Astrocyte of the cerebellum (primary cell): ENCODE data around the gene DIP2C.
A peak's percentile ranks its signal among the peaks of the same experiment; 100 is the strongest.

Source experiments
- DNase-seq: peaks from one replicate; pipeline ENCODE4 v3.0.0-alpha.2; 2011; ENCODE audit warnings: low read depth
- H3K4me3 ChIP-seq: 2 replicates; pipeline ENCODE4 v1.5.1; 2011; ENCODE audit warnings: mild to moderate bottlenecking, low read depth, low read length, moderate library complexity
- CTCF ChIP-seq: IDR thresholded peaks from 2 replicates; pipeline ENCODE4 v1.5.1; 2012; ENCODE audit warnings: low read length, low read depth, moderate library complexity, mild to moderate bottlenecking; ENCODE audit errors: missing control alignments
- in situ Hi-C: cut with HindIII; loops from 2 replicates; pipeline ENCODE4 v1.10.0; 2017; ENCODE audit warnings: low sequenced_read_pairs

DIP2C gene

GRCh38 chr10:486666-487322, 202.7 kb downstream of the DIP2C start:
- in situ Hi-C loops: no loop called here
- TF ChIP-seq CTCF: no peak
- DNase-seq: no peak
- no peak overlapping the region for H3K4me3 ChIP-seq

DNA sequence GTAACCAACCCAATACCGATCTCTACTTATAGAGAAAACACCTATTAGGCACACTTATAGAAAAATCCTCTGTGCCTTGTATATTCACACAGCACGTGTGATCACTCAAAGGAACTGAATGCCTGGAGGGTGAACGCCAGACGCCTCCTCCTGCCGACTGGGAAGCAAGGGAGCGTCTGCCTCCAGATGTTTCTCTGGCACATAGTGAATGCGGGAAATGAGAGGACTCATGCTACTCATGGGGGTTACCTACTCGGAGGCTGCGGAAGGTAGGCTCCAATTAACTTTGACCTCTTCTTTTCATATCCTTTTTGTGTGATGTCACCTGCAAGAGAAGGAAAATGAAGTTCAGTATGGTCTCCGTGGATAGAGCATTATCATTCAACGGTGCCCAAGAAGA, 203.3 kb downstream of the DIP2C start:
- no peak for TF ChIP-seq CTCF
- H3K4me3 ChIP-seq: no peak overlapping the region
- in situ Hi-C loops: no loop called here
- DNase-seq: no peak

GRCh38 chr10:485776-486175, 203.7 kb downstream of the DIP2C start:
- no peak overlapping the region for H3K4me3 ChIP-seq
- no peak for DNase-seq
- in situ Hi-C loops: no loop called here
- no peak for TF ChIP-seq CTCF

DNA sequence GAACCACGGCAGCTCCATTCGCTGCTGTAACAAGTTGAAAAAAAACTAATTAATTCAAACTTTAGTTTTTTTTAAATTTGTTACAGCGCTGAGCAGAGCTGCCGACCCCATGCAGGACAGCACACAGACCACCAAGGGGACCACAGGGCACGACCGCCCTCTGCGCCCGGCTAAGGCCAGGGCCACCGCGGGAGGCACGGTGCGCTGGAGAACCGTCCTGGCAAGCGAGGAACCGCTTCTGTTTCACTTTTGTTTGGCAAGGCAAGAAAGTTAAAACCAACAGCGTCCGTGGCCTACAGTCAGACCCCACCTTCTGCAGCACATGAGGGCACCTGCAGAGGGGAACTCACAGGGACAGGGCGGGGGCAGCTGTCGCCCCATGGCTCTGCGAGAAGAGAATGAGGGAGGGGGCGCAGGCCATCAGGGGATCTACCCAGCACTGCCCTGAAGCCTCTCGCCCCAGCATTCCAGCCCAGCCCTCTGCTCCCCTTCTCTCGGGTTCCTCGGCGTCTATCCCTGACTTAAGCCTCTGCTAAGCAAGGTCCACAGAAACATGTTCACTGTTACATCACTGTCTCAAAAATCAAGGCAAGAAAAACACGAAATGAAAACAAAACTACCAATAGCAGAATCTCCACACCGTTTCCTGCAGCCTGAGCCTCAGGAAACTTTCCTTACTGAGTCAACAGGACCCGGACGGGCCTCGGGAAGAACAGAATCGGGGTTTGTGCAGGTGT, 204.4 kb downstream of the DIP2C start:
- no peak for TF ChIP-seq CTCF
- in situ Hi-C loops: no loop called here
- no peak for DNase-seq
- peak overlapping the region; percentile 44 for H3K4me3 ChIP-seq

GRCh38 chr10:484441-484924, 205.0 kb downstream of the DIP2C start:
- in situ Hi-C loops: no loop called here
- H3K4me3 ChIP-seq: peak overlapping the region; percentile 44
- TF ChIP-seq CTCF: no peak
- DNase-seq: peak; percentile 68

DNA sequence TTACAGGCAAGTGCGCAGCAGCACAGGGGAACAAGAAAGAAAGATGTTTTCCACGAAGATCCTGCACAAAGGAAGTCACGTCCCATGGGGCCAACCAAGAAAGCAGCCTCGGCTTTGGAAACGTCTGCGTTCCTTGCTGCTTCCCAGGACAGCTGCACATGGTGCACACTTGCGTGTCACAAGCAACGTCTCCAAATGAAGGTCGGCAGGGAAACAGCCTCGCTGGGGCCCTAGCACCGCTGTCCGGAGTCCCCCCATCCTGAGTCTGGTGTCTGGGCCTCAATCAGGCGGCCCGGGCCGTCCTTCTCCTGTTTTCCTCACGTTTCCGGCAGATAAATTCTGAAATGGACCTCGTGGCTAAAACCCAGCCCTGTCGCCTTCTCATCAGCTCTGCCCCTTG, 206.2 kb downstream of the DIP2C start:
- no peak overlapping the region for H3K4me3 ChIP-seq
- DNase-seq: no peak
- TF ChIP-seq CTCF: no peak
- in situ Hi-C loops: no loop called here
